A549 (cell line): Measurements from ENCODE around the gene NDRG2.

Source experiments
- E2F6 ChIP-seq: IDR thresholded peaks from 2 replicates; pipeline ENCODE4 v1.6.1; 2012; ENCODE audit warnings: low read depth, borderline replicate concordance
- ESRRA ChIP-seq: fragments of 150-350 bp; IDR thresholded peaks from 2 replicates; pipeline ENCODE4 v1.6.1; 2014; ENCODE audit warnings: mild to moderate bottlenecking, low read length, borderline replicate concordance
- FOSL2 ChIP-seq, 2 experiments: fragments of 450-650 bp in 1 of 2; fragments of >200 bp in 1 of 2; sonication (Bioruptor Twin) in 1 of 2; formaldehyde crosslinking; IDR thresholded peaks; 2 replicates each; pipeline versions ENCODE4 v1.5.0 to v1.6.1; 2016 to 2020; ENCODE audit warnings: mild to moderate bottlenecking in 1 of 2, moderate library complexity in 1 of 2
- MAFK ChIP-seq: fragments of 450-650 bp; IDR thresholded peaks from 2 replicates; pipeline ENCODE4 v1.6.1; 2014; ENCODE audit not compliant: partially characterized antibody
- MYC ChIP-seq: IDR thresholded peaks from 2 replicates; pipeline ENCODE4 v1.6.1; 2012; ENCODE audit warnings: mild to moderate bottlenecking, inconsistent platforms, low read length, improper control_type of control experiment, borderline replicate concordance
- POLR2A ChIP-seq: IDR thresholded peaks from 2 replicates; pipeline ENCODE4 v1.6.1; 2012; ENCODE audit warnings: mild to moderate bottlenecking, low read length
- RCOR1 ChIP-seq: fragments of 150-350 bp; IDR thresholded peaks from 2 replicates; pipeline ENCODE4 v1.6.1; 2014; ENCODE audit warnings: antibody characterized with exemption, low read length, low read depth
- SREBF2 ChIP-seq: fragments of 450-650 bp; IDR thresholded peaks from 2 replicates; pipeline ENCODE4 v1.6.1; 2014; ENCODE audit warnings: mild to moderate bottlenecking, moderate library complexity
- USF2 ChIP-seq: fragments of 450-650 bp; IDR thresholded peaks from 2 replicates; pipeline ENCODE4 v1.6.1; 2014; ENCODE audit warnings: antibody characterized with exemption

GRCh38 chr14:21041676-21042433 lies 17.0 kb upstream of the NDRG2 start, which contains the start of gene RNASE7:
- no peak for TF ChIP-seq ESRRA
- no peak for TF ChIP-seq MAFK
- no peak for TF ChIP-seq POLR2A
- TF ChIP-seq RCOR1, result no peak
- no peak for TF ChIP-seq MYC
- no peak for TF ChIP-seq FOSL2 (IDR thresholded peaks at IDR 0.05)
- TF ChIP-seq FOSL2 (CRISPR knock-in tag; IDR thresholded peaks at IDR 0.05), result no peak
- no peak for TF ChIP-seq USF2
- TF ChIP-seq E2F6, result no peak
- TF ChIP-seq SREBF2, result no peak
